HEK293 (cell line): Measurements from ENCODE around the gene CBR1.
A peak's percentile ranks its signal among the peaks of the same experiment; 100 is the strongest.

Experiments used
- CTCF ChIA-PET: fragments of 350-600 bp; formaldehyde crosslinking; extraction: SDS; loops from one replicate; lab custom pipeline; 2021; ENCODE audit warnings: antibody characterized with exemption; lab: Yijun Ruan, JAX
- POLR2A ChIA-PET: fragments of 300-600 bp; formaldehyde crosslinking; extraction: SDS; loops from one replicate; lab custom pipeline; 2020; ENCODE audit warnings: antibody characterized with exemption, inconsistent platforms; lab: Yijun Ruan, JAX
- H3K27ac ChIP-seq: fragments of 200-500 bp; sonication (Bioruptor generic); 2 replicates; pipeline ENCODE4 v1.5.1; 2014; ENCODE audit warnings: low read depth, low read length, control low read depth, inconsistent platforms; ENCODE audit errors: extremely low read depth
- H3K36me3 ChIP-seq, 2 experiments: fragments of 200-500 bp in 1 of 2; sonication (Bioruptor generic) in 1 of 2; 1 replicate in 1 of 2; 2 replicates in 1 of 2; pipeline ENCODE4 v1.5.1; 2014 to 2017; ENCODE audit warnings: inconsistent platforms in 2 of 2, low read length in 2 of 2; ENCODE audit not compliant: control insufficient read depth in 2 of 2, insufficient read depth in 1 of 2
- H3K4me1 ChIP-seq: fragments of 200-500 bp; sonication (Bioruptor generic); 2 replicates; pipeline ENCODE4 v1.5.1; 2014; ENCODE audit warnings: mild to moderate bottlenecking, low read length, inconsistent platforms; ENCODE audit not compliant: control insufficient read depth, insufficient read depth
- H3K4me3 ChIP-seq: 2 replicates; pipeline ENCODE4 v1.5.1; 2011; ENCODE audit warnings: low read depth, mild to moderate bottlenecking, control low read depth, low read length, moderate library complexity
- H3K9me3 ChIP-seq: fragments of 200-500 bp; sonication (Bioruptor generic); 2 replicates; pipeline ENCODE4 v1.5.1; 2014; ENCODE audit warnings: low read depth, low read length, inconsistent platforms; ENCODE audit not compliant: control insufficient read depth, insufficient read depth
- KLF10 ChIP-seq: fragments of 450-650 bp; IDR thresholded peaks from 2 replicates; pipeline ENCODE4 v1.5.1; 2018; ENCODE audit warnings: missing biosample characterization, mild to moderate bottlenecking, missing genetic modification characterization
- PATZ1 ChIP-seq: fragments of 450-650 bp; formaldehyde crosslinking; IDR thresholded peaks from 2 replicates; pipeline ENCODE4 v1.5.1; 2016; ENCODE audit warnings: missing biosample characterization, missing genetic modification characterization
- REPIN1 ChIP-seq: fragments of 450-650 bp; formaldehyde crosslinking; IDR thresholded peaks from 2 replicates; pipeline ENCODE4 v1.5.1; 2017; ENCODE audit warnings: missing biosample characterization, missing genetic modification characterization, low read depth
- SCRT1 ChIP-seq: fragments of 450-650 bp; formaldehyde crosslinking; IDR thresholded peaks from 2 replicates; pipeline ENCODE4 v1.5.1; 2016; ENCODE audit warnings: missing biosample characterization, missing genetic modification characterization, borderline replicate concordance
- ZFP3 ChIP-seq: fragments of 450-650 bp; formaldehyde crosslinking; IDR thresholded peaks from 2 replicates; pipeline ENCODE4 v1.5.1; 2016; ENCODE audit warnings: low read depth, missing biosample characterization, missing genetic modification characterization
- ZNF140 ChIP-seq: fragments of 450-650 bp; formaldehyde crosslinking; IDR thresholded peaks from 2 replicates; pipeline ENCODE4 v1.5.1; 2016; ENCODE audit warnings: missing biosample characterization, missing genetic modification characterization
- ZNF155 ChIP-seq: fragments of 450-650 bp; formaldehyde crosslinking; IDR thresholded peaks from 2 replicates; pipeline ENCODE4 v1.5.1; 2016; ENCODE audit warnings: missing biosample characterization, missing genetic modification characterization
- ZNF157 ChIP-seq: fragments of 450-650 bp; formaldehyde crosslinking; IDR thresholded peaks from 2 replicates; pipeline ENCODE4 v1.5.1; 2016; ENCODE audit warnings: missing biosample characterization, missing genetic modification characterization
- ZNF184 ChIP-seq: fragments of 450-650 bp; IDR thresholded peaks from 2 replicates; pipeline ENCODE4 v1.5.1; 2018; ENCODE audit warnings: missing biosample characterization, mild to moderate bottlenecking, missing genetic modification characterization
- ZNF2 ChIP-seq: fragments of 450-650 bp; formaldehyde crosslinking; IDR thresholded peaks from 2 replicates; pipeline ENCODE4 v1.5.1; 2016; ENCODE audit warnings: missing biosample characterization, missing genetic modification characterization
- ZNF23 ChIP-seq: fragments of 450-650 bp; formaldehyde crosslinking; IDR thresholded peaks from 2 replicates; pipeline ENCODE4 v1.5.1; 2016; ENCODE audit warnings: missing biosample characterization, missing genetic modification characterization, borderline replicate concordance
- ZNF311 ChIP-seq: fragments of 450-650 bp; formaldehyde crosslinking; IDR thresholded peaks from 2 replicates; pipeline ENCODE4 v1.5.1; 2017; ENCODE audit warnings: missing biosample characterization, missing genetic modification characterization, borderline replicate concordance
- ZNF366 ChIP-seq: fragments of 450-650 bp; formaldehyde crosslinking; conservative IDR thresholded peaks from 2 replicates; pipeline ENCODE4 v1.5.1; 2016; ENCODE audit warnings: missing biosample characterization, missing genetic modification characterization
- ZNF416 ChIP-seq: fragments of 450-650 bp; formaldehyde crosslinking; IDR thresholded peaks from 2 replicates; pipeline ENCODE4 v1.5.1; 2016; ENCODE audit warnings: missing biosample characterization, missing genetic modification characterization
- ZNF426 ChIP-seq: fragments of 450-650 bp; formaldehyde crosslinking; IDR thresholded peaks from 2 replicates; pipeline ENCODE4 v1.5.1; 2017; ENCODE audit warnings: missing biosample characterization, missing genetic modification characterization, mild to moderate bottlenecking, inconsistent platforms, moderate library complexity
- ZNF48 ChIP-seq: fragments of 450-650 bp; formaldehyde crosslinking; IDR thresholded peaks from 2 replicates; pipeline ENCODE4 v1.5.1; 2016; ENCODE audit warnings: missing biosample characterization, missing genetic modification characterization
- ZNF514 ChIP-seq: fragments of 450-650 bp; formaldehyde crosslinking; IDR thresholded peaks from 2 replicates; pipeline ENCODE4 v1.5.1; 2016; ENCODE audit warnings: missing biosample characterization, missing genetic modification characterization
- ZNF585B ChIP-seq: fragments of 450-650 bp; formaldehyde crosslinking; IDR thresholded peaks from 2 replicates; pipeline ENCODE4 v1.5.1; 2016; ENCODE audit warnings: missing biosample characterization, missing genetic modification characterization
- ZNF629 ChIP-seq: fragments of 450-650 bp; formaldehyde crosslinking; IDR thresholded peaks from 2 replicates; pipeline ENCODE4 v1.5.1; 2017; ENCODE audit warnings: missing biosample characterization, missing genetic modification characterization
- ZNF677 ChIP-seq: fragments of 450-650 bp; IDR thresholded peaks from 2 replicates; pipeline ENCODE4 v1.5.0; 2018; ENCODE audit warnings: missing biosample characterization, mild to moderate bottlenecking, missing genetic modification characterization, moderate library complexity
- ZNF76 ChIP-seq: fragments of 450-650 bp; formaldehyde crosslinking; IDR thresholded peaks from 2 replicates; pipeline ENCODE4; 2016; ENCODE audit warnings: low read depth, missing biosample characterization, missing genetic modification characterization, borderline replicate concordance
- ZNF837 ChIP-seq: fragments of 450-650 bp; formaldehyde crosslinking; IDR thresholded peaks from 2 replicates; pipeline ENCODE4 v1.5.1; 2016; ENCODE audit warnings: missing biosample characterization, missing genetic modification characterization
- ZSCAN30 ChIP-seq: fragments of 450-650 bp; IDR thresholded peaks from 2 replicates; pipeline ENCODE4 v1.5.1; 2018; ENCODE audit warnings: missing biosample characterization, mild to moderate bottlenecking, missing genetic modification characterization, moderate library complexity

CBR1 gene

GRCh38 chr21:36079671-36080070 lies 9.8 kb downstream of the CBR1 start:
- Histone ChIP-seq H3K9me3 (no peaks in the 10 kb centered on the region), H3K4me1 (no peaks in the 10 kb centered on the region), H3K27ac (no peak overlapping the region), H3K4me3 (no peak overlapping the region), H3K36me3 (no peaks in the 10 kb centered on the region)
- CTCF ChIA-PET: interaction anchor here (0.6 to 1.5 kb wide), 5 partner anchors 23 to 1170 kb away, joined by 3 to 6 read pairs (median 4); no protein-coding TSS in a partner anchor
- POLR2A ChIA-PET: interaction anchor here (0.6 kb wide), 1 partner anchor 337 kb away, joined by 3 read pairs; no protein-coding TSS in a partner anchor
- TF ChIP-seq REPIN1 (no peak), ZNF585B (no peak), ZNF366 (no peak), ZNF76 (tag by site-specific recombination) (no peak), ZNF157 (tag by site-specific recombination) (no peak), ZSCAN30 (tag by site-specific recombination) (no peak), KLF10 (no peak), ZNF140 (tag by site-specific recombination) (no peak), ZNF311 (tag by site-specific recombination) (no peak), ZNF48 (tag by site-specific recombination) (no peak)

GRCh38 chr21:36080386-36080785 lies 10.6 kb downstream of the CBR1 start:
- H3K4me1 ChIP-seq: no peaks in the 10 kb centered on the region
- no peak overlapping the region for H3K4me3 ChIP-seq
- H3K27ac ChIP-seq: no peak overlapping the region
- no peaks in the 10 kb centered on the region for H3K9me3 ChIP-seq
- TF ChIP-seq ZNF76 (tag by site-specific recombination) (no peak), ZNF514 (tag by site-specific recombination) (no peak), ZNF426 (tag by site-specific recombination) (no peak), ZNF416 (tag by site-specific recombination) (no peak), ZNF629 (tag by site-specific recombination) (no peak), ZFP3 (tag by site-specific recombination) (no peak), ZNF2 (tag by site-specific recombination) (no peak), ZNF585B (no peak), ZNF155 (no peak), REPIN1 (no peak), SCRT1 (tag by site-specific recombination) (no peak), ZNF23 (tag by site-specific recombination) (no peak), ZNF837 (no peak), PATZ1 (tag by site-specific recombination) (no peak)
- ChIA-PET CTCF (interaction anchor here (0.6 to 1.5 kb wide), 3 partner anchors 25 to 52 kb away, joined by 4 read pairs; no protein-coding TSS in a partner anchor), POLR2A (interaction anchor here (0.7 kb wide), 1 partner anchor 47 kb away, joined by 5 read pairs; no protein-coding TSS in a partner anchor)
- H3K36me3 ChIP-seq: no peaks in the 10 kb centered on the region

GRCh38 chr21:36082237-36082664 lies 12.4 kb downstream of the CBR1 start:
- ChIA-PET POLR2A (interaction anchor here (2.2 kb wide), 1 partner anchor 12 kb away, joined by 11 read pairs; the partner anchor contains the start of gene CBR1), CTCF (interaction anchor here (0.6 to 1.0 kb wide), 2 partner anchors 43 to 185 kb away, joined by 3 read pairs; no protein-coding TSS in a partner anchor)
- no peaks in the 10 kb centered on the region for H3K36me3 ChIP-seq
- H3K27ac ChIP-seq: no peak overlapping the region
- H3K4me3 ChIP-seq: no peak overlapping the region
- no peaks in the 10 kb centered on the region for H3K4me1 ChIP-seq
- no peaks in the 10 kb centered on the region for H3K9me3 ChIP-seq
- TF ChIP-seq ZNF184 (0 out of 2 replicates have a peak, but pooled peaks have one; percentile 8), ZNF677 (tag by site-specific recombination) (no peak)
